Central memory CD8-positive, alpha-beta T cell (primary cell): ENCODE results near the gene TPM2.
A peak's percentile ranks its signal among the peaks of the same experiment; 100 is the strongest.

Source experiments
- ATAC-seq: fragments of 150-1000 bp; cut with Tn5 transposase; replicated peaks from 2 replicates; pipeline ENCODE4 v1.10.0; 2022; ENCODE audit warnings: mild to moderate bottlenecking, moderate FRiP score, moderate number of reproducible peaks; ENCODE audit not compliant: poor library complexity, severe bottlenecking; ENCODE audit errors: extremely low read depth
- DNase-seq, 2 donors: peaks; one replicate each; pipeline ENCODE4 v3.0.0; 2021; ENCODE audit warnings: low spot score in 2 of 2
- H3K27ac Mint-ChIP-seq: one replicate; pipeline ENCODE4 v1.8.0; 2022; ENCODE audit warnings: low read depth, mild to moderate bottlenecking, moderate library complexity, mixed read lengths
- H3K27me3 Mint-ChIP-seq: one replicate; pipeline ENCODE4 v1.8.0; 2022; ENCODE audit warnings: mixed read lengths
- H3K36me3 Mint-ChIP-seq: one replicate; pipeline ENCODE4 v1.8.0; 2022; ENCODE audit warnings: mild to moderate bottlenecking, moderate library complexity, mixed read lengths; ENCODE audit not compliant: insufficient read depth
- H3K4me1 Mint-ChIP-seq: one replicate; pipeline ENCODE4 v1.8.0; 2022; ENCODE audit warnings: mixed read lengths
- H3K4me3 Mint-ChIP-seq: one replicate; pipeline ENCODE4 v1.8.0; 2022; ENCODE audit warnings: mild to moderate bottlenecking, moderate library complexity, mixed read lengths
- H3K9me3 Mint-ChIP-seq: one replicate; pipeline ENCODE4 v1.8.0; 2022; ENCODE audit warnings: mixed read lengths

The TPM2 gene

DNA sequence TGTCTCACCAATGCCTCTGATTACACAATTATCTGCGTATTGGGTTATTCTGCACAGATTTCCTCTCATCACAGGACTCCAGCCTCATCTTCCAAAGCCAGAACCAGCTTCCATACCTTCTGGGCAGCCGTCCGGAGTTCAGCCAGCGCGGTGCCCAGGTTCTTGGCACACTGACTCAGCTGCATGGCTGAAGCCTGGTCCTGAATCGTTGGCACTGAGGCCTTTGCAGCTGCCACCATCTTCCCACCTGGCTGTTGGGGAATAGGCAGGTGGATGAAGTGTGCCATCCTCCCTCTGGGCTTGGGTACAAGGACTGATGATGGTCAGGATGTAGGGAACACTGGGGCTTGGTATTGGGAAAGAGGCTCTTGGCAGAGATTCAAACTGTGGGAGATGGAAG, 24.4 kb upstream of the TPM2 start:
- Mint-ChIP-seq H3K9me3 (no peaks in the 10 kb centered on the region), H3K27me3 (no peaks in the 10 kb centered on the region), H3K4me3 (no peak overlapping the region), H3K27ac (no peak overlapping the region), H3K36me3 (peaks cover 83% of the 10 kb centered on the region), H3K4me1 (peaks cover 19% of the 10 kb centered on the region)
- ATAC-seq (no peak), DNase-seq (no peak)

DNA sequence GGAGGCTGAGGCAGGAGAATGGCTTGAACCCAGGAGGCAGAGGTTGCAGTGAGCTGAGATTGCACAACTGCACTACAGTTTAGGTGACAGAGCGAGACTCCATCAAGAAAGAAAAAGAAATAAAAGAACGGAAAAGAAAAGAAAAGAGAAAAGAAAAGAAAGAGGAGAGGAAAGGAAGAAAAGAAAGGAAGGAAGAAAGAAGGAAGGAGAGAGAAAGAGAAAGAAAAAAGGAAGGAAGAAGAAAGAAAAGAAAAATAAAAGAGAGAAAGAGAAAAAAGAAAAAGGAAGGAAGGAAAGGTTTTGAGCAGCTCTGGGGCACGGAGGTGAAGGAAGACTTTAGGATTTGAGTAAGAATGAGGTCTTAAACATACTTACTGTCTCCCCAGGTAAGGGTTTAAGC, 23.9 kb upstream of the TPM2 start:
- DNase-seq (no peak), ATAC-seq (no peak)
- Mint-ChIP-seq H3K27me3 (no peaks in the 10 kb centered on the region), H3K4me1 (peaks cover 22% of the 10 kb centered on the region), H3K36me3 (peaks cover 84% of the 10 kb centered on the region), H3K27ac (peak overlapping the region; percentile 17), H3K9me3 (no peaks in the 10 kb centered on the region), H3K4me3 (no peak overlapping the region)

DNA sequence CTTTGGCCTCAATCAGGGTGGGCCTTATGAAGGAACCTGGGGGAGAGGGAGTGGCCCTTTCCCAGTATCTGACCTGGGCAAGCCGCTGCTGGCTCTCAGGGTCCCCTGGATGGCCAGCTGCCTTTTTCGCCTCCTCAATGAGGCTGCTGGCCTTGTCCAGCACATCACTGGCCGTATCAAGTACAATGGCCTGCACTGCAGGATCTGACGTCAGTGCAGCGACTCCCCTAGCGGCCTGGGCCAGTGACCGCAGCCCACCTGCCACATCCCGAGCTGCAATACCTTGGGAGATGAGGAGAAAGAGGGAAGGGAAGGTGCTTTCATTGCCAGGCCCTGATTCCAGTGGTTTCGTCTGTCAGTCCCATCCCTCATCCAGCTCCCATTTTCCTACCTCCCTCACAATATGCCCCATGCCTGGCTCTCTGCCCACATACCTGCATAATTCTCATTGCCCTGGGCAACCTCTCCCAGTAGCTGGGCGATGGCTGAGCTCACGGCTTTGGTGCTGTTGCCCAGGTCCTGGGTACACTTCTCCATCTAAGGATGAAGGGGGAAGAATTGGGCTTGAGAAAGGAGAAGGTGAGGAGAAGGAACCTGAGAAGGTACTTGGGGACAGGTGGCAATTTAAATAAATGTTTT, 23.2 kb upstream of the TPM2 start:
- Mint-ChIP-seq H3K4me3 (no peak overlapping the region), H3K27me3 (no peaks in the 10 kb centered on the region), H3K4me1 (peaks cover 27% of the 10 kb centered on the region), H3K27ac (peak overlapping the region; percentile 17), H3K36me3 (peaks cover 84% of the 10 kb centered on the region), H3K9me3 (no peaks in the 10 kb centered on the region)
- ATAC-seq: no peak
- no peak for DNase-seq

DNA sequence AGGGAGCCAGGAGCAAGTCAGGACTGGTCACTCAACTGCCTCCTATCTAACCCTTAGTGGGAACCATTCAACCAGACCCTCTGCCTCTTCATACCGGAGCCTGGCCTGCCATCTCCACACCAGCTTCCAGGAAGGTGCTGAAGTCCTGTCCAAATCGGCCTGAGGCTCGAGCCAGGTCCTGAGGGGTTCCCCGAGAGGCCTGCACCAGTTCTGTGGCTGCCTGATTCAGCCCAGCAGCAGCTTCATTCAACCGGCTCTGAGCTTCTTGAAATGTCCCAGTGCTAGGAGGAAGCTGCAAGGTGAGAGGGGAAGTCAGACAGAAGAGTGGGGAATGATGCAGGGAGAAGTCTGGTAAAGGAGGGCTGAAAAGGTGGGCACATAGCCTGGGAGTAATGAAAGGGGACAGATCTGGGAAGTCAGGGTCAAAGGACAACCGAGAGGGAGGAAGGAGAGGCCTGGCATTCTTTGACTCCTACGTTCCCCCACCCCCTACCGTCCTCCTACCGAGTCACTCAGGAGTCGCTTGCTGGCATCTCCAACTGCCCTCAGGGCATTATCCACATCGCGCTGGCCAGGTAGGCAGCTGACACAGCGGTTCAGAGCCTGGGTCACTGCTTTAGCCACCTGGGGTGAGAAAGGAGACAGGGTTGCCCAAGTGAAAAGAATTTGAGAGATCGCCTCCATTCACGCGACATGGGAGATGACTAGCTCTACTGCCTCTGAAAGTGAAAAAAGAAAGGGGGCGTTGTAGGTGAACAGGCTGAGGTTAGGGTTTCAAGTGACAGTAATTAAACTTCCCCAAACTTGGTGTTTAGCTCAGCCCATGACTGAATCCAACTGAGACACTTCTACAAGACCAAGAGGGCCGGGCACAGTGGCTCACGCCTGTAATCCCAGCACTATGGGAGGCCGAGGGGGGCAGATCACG, 22.0 kb upstream of the TPM2 start:
- H3K4me1 Mint-ChIP-seq: peaks cover 33% of the 10 kb centered on the region
- H3K27me3 Mint-ChIP-seq: no peaks in the 10 kb centered on the region
- no peak overlapping the region for H3K4me3 Mint-ChIP-seq
- DNase-seq (no peak), ATAC-seq (no peak)
- peak overlapping the region; percentile 54 for H3K27ac Mint-ChIP-seq
- H3K36me3 Mint-ChIP-seq: peaks cover 87% of the 10 kb centered on the region
- no peaks in the 10 kb centered on the region for H3K9me3 Mint-ChIP-seq

DNA sequence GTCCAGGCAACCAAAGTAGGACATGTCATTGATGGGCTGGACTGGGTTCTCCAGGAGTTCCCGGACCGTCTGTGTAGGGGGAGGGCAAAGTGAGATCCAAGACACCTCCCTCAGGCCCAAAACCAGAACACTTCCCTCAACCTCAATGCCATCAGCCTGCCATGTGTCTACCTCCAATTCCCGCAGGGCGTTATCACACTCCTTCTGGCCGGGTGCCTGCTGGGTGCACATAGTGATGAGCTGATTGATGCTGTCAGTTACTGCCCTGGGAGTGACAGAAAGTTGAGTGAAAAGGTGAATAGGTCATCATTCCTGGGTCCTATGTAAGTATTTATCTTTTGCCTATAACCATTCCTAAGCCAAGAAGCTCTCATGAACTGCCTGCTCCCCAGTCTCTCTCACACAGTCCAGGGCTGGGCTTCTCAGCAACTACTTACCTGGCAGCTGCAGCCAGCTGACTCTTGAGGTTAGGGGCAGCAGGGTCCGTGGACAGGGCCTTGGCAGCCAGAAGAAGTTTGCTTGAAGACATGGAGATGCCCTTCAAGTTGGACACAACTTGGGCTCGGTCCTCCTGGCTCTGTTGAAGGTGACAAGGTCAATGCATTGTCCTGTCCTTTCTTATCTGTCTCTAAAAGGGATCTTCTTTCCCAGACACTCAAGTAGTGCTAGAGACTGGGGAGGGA, 21.2 kb upstream of the TPM2 start:
- Mint-ChIP-seq H3K9me3 (no peaks in the 10 kb centered on the region), H3K4me1 (peaks cover 33% of the 10 kb centered on the region), H3K27me3 (no peaks in the 10 kb centered on the region), H3K4me3 (no peak overlapping the region), H3K27ac (peak overlapping the region; percentile 54), H3K36me3 (peaks cover 83% of the 10 kb centered on the region)
- DNase-seq (no peak), ATAC-seq (no peak)

DNA sequence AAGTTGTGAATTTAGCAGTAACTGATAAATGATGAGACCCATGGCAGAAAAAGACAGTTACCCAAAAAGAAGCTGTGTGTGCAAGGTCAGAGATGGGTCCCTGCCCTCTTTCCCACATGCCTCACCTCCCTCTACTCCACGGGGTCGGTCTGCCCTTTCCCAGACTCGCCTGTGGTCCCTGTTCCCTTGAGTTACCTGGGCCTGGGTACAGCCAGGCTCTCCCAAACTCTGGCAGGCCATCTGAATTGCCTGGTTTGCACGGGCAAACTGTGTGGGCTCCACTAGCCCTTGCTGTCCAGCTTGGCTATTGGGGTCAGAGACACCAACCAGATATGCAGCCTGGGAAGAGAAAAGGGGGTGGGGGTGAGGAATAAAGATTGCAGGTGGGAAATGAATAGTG, 18.4 kb upstream of the TPM2 start:
- H3K4me1 Mint-ChIP-seq: peaks cover 24% of the 10 kb centered on the region
- no peaks in the 10 kb centered on the region for H3K27me3 Mint-ChIP-seq
- no peak for DNase-seq
- peaks cover 80% of the 10 kb centered on the region for H3K36me3 Mint-ChIP-seq
- H3K27ac Mint-ChIP-seq: peak overlapping the region; percentile 29
- H3K9me3 Mint-ChIP-seq: no peaks in the 10 kb centered on the region
- H3K4me3 Mint-ChIP-seq: no peak overlapping the region
- ATAC-seq: no peak

DNA sequence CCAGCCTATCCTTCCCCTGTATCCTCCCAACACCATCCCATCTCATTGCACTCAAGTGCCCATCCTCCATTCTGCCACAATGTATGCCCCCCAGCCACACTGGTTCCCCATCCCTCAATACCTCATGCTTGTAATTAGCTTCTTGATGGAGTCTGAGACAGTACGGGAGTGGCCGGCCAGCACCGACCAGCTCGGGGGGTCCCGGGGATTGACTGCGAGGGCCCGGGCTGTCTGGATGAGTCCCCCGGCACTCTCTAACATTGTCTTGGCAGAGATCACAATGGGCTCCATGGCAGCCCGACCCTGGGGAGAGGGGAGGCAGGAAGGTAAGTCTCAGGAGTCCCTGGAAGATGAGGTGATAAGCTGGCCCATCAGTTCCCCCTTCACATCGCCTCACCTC, 17.2 kb upstream of the TPM2 start:
- no peak for ATAC-seq
- no peak for DNase-seq
- Mint-ChIP-seq H3K4me3 (no peak overlapping the region), H3K9me3 (no peaks in the 10 kb centered on the region), H3K36me3 (peaks cover 77% of the 10 kb centered on the region), H3K27me3 (no peaks in the 10 kb centered on the region), H3K4me1 (peaks cover 24% of the 10 kb centered on the region), H3K27ac (no peak overlapping the region)

DNA sequence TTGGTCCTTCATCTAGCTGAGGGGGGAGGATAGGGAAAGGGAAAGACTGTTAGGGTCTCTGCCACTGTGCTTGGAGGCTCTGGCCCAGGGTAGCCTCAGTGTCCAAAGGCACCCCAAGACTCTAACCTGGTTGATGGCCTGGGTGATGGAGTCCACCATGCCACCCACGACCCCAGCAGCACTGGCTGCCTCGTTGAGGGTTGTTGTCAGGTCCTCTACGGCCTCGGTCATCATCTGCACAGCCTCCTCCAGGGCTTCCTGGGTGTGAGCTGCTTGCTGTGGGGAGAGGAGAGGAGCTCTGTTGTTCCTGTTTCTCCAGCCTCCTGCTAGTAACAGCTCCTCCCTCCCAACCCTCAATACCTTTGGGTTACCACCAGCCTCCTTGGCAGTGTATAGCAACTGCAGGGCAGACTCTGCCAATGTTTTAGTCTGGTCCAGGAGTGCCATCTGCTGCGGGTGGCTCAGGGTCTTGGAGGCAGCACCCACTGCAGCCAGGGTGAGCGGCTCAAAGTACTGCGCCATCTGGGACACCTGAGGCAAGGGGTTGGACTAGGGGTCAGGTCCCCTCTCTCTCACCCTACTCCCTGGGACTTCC, 16.2 kb upstream of the TPM2 start:
- no peak overlapping the region for H3K27ac Mint-ChIP-seq
- peaks cover 19% of the 10 kb centered on the region for H3K4me1 Mint-ChIP-seq
- ATAC-seq (no peak), DNase-seq (no peak)
- H3K27me3 Mint-ChIP-seq: no peaks in the 10 kb centered on the region
- H3K9me3 Mint-ChIP-seq: no peaks in the 10 kb centered on the region
- H3K4me3 Mint-ChIP-seq: no peak overlapping the region
- H3K36me3 Mint-ChIP-seq: peaks cover 68% of the 10 kb centered on the region

DNA sequence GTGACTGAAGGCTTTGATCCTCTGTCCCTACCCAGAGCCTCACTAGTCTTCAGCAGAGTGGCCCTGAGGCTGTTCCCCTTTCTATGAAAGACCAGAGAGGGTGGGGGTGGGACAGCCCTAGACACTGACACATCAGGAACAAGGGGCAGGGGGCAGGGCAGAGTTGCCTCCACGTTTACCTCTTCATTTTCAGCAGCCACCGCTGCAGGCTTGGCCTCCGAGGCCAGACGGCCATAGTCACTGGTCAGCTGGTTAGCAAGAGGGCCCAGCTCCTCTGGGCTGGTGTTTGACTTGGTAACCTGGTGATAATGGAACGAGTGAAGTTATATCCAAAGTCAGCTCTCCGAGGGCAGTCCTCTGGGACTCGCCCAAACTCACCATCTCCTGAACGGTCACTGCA, 15.6 kb upstream of the TPM2 start:
- no peak for ATAC-seq
- H3K4me3 Mint-ChIP-seq: no peak overlapping the region
- H3K4me1 Mint-ChIP-seq: peaks cover 15% of the 10 kb centered on the region
- peaks cover 62% of the 10 kb centered on the region for H3K36me3 Mint-ChIP-seq
- H3K27me3 Mint-ChIP-seq: no peaks in the 10 kb centered on the region
- no peaks in the 10 kb centered on the region for H3K9me3 Mint-ChIP-seq
- no peak for DNase-seq
- no peak overlapping the region for H3K27ac Mint-ChIP-seq

DNA sequence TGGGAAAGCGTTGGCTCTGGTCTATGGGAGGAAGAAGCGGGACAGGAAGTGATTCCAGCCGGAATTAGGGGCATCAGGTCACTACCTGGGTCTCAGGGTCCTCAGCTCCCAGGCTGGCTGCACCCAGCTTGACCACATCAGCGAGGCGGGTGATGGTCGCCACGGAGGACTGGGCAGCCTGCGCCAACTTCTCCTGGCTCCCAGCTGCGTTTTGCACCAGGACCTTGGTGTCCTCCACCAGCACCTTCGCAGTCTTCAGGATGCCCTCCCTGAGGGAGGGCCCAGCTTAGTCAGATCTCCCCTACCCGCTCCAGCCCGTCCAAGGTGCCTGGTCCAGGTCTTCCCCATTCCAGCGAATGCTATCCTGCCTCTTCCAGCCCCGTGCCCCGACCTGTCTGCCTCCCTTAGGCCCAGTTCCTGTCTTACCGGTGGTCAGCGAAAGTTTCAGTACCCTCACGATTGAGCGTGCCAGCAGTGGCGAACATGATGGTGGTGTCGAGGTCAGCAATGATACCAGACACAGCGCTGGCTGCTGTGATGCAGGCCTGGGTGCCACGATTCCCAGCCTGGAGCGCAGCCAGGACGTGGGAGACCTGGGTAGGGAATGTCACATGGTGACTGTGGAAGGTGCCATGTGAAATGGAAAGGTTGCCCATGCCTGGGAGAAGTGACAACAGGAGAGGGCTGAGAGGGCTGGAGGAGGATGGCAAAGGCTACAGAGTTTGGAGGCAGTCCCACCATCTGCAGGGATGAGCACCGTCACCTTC, 14.4 kb upstream of the TPM2 start:
- Mint-ChIP-seq H3K27ac (peak overlapping the region; percentile 54), H3K4me1 (peaks cover 14% of the 10 kb centered on the region), H3K27me3 (no peaks in the 10 kb centered on the region), H3K36me3 (peaks cover 51% of the 10 kb centered on the region), H3K9me3 (no peaks in the 10 kb centered on the region), H3K4me3 (no peak overlapping the region)
- DNase-seq: no peak
- ATAC-seq: no peak

DNA sequence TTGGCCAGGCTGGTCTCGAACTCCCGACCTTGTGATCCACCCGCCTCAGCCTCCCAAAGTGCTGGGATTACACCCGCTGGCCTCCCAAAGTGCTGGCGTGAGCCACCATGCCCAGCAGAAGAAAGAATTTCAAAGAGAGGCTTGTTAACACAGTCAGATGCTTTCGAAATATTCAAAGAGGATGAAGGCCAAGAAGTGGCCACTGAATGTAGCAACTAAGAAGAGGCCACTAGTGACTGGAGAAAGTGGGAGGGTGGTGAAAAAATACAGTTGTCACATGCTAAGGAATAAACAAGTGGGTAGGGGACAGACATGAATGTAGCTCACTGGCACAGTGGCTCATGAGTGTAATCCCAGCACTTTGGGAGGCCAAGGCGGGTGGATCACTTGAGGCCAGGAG, 13.0 kb upstream of the TPM2 start:
- Mint-ChIP-seq H3K4me1 (peaks cover 8% of the 10 kb centered on the region), H3K36me3 (peaks cover 42% of the 10 kb centered on the region), H3K9me3 (no peaks in the 10 kb centered on the region), H3K27ac (peak overlapping the region; percentile 52), H3K4me3 (no peak overlapping the region), H3K27me3 (no peaks in the 10 kb centered on the region)
- DNase-seq (no peak), ATAC-seq (no peak)

DNA sequence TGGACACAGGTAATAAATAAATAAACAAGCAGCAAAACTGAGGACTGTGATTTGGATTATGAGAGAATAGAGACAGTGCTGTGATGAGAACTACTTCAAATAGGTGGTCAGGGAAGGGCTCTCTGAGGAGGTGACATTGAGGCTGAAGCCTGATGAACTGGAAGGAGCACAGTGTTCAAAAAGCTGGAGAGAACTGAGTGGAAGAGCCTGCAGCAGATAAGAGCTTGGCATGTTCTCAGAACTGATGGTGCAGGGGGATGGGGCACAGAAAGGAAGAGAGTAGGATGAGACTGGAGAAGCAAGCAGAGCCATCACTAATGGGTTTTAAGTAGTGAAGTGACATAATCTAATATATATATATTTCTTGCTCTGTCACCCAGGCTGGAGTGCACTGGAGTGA, 11.2 kb upstream of the TPM2 start:
- Mint-ChIP-seq H3K36me3 (peaks cover 33% of the 10 kb centered on the region), H3K27ac (no peak overlapping the region), H3K4me1 (peaks cover 17% of the 10 kb centered on the region), H3K4me3 (no peak overlapping the region), H3K9me3 (no peaks in the 10 kb centered on the region), H3K27me3 (no peaks in the 10 kb centered on the region)
- ATAC-seq: no peak
- no peak for DNase-seq
